IMR-90 (cell line): ENCODE results near the gene SPHK2.

ENCODE experiments used
- BHLHE40 ChIP-seq: fragments of 150-350 bp; IDR thresholded peaks from 2 replicates; pipeline ENCODE4 v1.6.1; 2016; ENCODE audit warnings: mild to moderate bottlenecking, low read depth, low read length
- CEBPB ChIP-seq: IDR thresholded peaks from 2 replicates; pipeline ENCODE4 v1.6.1; 2012; ENCODE audit warnings: low read depth, low read length, improper control_type of control experiment
- CTCF ChIP-seq: conservative IDR thresholded peaks from 2 replicates; pipeline ENCODE4 v1.5.1; 2012; ENCODE audit warnings: mild to moderate bottlenecking, low read depth, low read length, improper control_type of control experiment
- MAFK ChIP-seq: IDR thresholded peaks from 2 replicates; pipeline ENCODE4 v1.6.1; 2012; ENCODE audit warnings: low read depth, low read length, improper control_type of control experiment
- MAZ ChIP-seq: IDR thresholded peaks from 2 replicates; pipeline ENCODE4 v1.6.1; 2012; ENCODE audit warnings: low read depth, mild to moderate bottlenecking, low read length, improper control_type of control experiment, moderate library complexity, borderline replicate concordance
- MXI1 ChIP-seq: IDR thresholded peaks from 2 replicates; pipeline ENCODE4 v1.6.1; 2012; ENCODE audit warnings: low read depth, mild to moderate bottlenecking, low read length, moderate library complexity, borderline replicate concordance
- POLR2A ChIP-seq: IDR thresholded peaks from 2 replicates; pipeline ENCODE4 v1.6.1; 2012; ENCODE audit warnings: mild to moderate bottlenecking, low read depth, low read length
- RAD21 ChIP-seq: IDR thresholded peaks from 2 replicates; pipeline ENCODE4 v1.6.1; 2012; ENCODE audit warnings: low read length, improper control_type of control experiment
- RCOR1 ChIP-seq: IDR thresholded peaks from 2 replicates; pipeline ENCODE4 v1.6.1; 2012; ENCODE audit warnings: mild to moderate bottlenecking, low read length, improper control_type of control experiment; ENCODE audit not compliant: insufficient replicate concordance
- RFX5 ChIP-seq: IDR thresholded peaks from 2 replicates; pipeline ENCODE4 v1.8.0; 2012; ENCODE audit warnings: low read depth, mild to moderate bottlenecking, low read length, moderate library complexity

- no peak for TF ChIP-seq MAZ
- TF ChIP-seq CTCF, result no peak
- TF ChIP-seq POLR2A, result no peak
- no peak for TF ChIP-seq BHLHE40
- no peak for TF ChIP-seq RAD21
- TF ChIP-seq RCOR1, result no peak
- TF ChIP-seq RFX5, result no peak
- TF ChIP-seq CEBPB, result no peak
- TF ChIP-seq MAFK, result no peak
- no peak for TF ChIP-seq MXI1
These were observed 22.4 kb upstream of the SPHK2 start for GRCh38 chr19:48596679-48597465.
